Fibroblast of lung (primary cell): ENCODE results near the gene NCKAP5.

Experiments
- CTCF ChIP-seq, 2 donors: IDR thresholded peaks in 1 of 2; conservative IDR thresholded peaks in 1 of 2; 1 replicate in 1 of 2; 2 replicates in 1 of 2; pipeline ENCODE4 v1.5.1; 2011 to 2012; ENCODE audit warnings: low read length in 2 of 2, control low read depth in 1 of 2, inconsistent platforms in 1 of 2, low read depth in 1 of 2, mild to moderate bottlenecking in 1 of 2
- EZH2 ChIP-seq: IDR thresholded peaks from 2 replicates; pipeline ENCODE4 v1.5.1; 2012; ENCODE audit warnings: low read length, control low read depth, mild to moderate bottlenecking; ENCODE audit errors: missing control alignments

GRCh38 chr2:133416736-133417135 lies 151.5 kb downstream of the NCKAP5 start:
- TF ChIP-seq CTCF (conservative IDR thresholded peaks at IDR 0.05 in 1 of 2, IDR thresholded peaks at IDR 0.05 in 1 of 2; ENCODE audit: low read depth in 1 of 2, low read length in 2 of 2) = no peak
- TF ChIP-seq EZH2 = no peak
